Mesothelial cell of epicardium (in vitro differentiated cells): ENCODE data around the gene VBP1. TPM values are rescaled to one million over a fixed set of nuclear protein-coding genes. Genes with fewer than 3 reads are reported as not detected.

ENCODE experiments used
- DNase-seq, 2 experiments: peaks; one replicate each; pipeline ENCODE4 v3.0.0; 2021; ENCODE audit warnings: low spot score in 2 of 2; ENCODE audit not compliant: unreplicated experiment in 2 of 2
- H3K27ac Mint-ChIP-seq: 2 replicates; pipeline ENCODE4 v1.8.0; 2021; ENCODE audit warnings: mixed read lengths
- H3K27me3 Mint-ChIP-seq: 2 replicates; pipeline ENCODE4 v1.8.0; 2021; ENCODE audit warnings: low read depth, mixed read lengths
- H3K36me3 Mint-ChIP-seq: 2 replicates; pipeline ENCODE4 v1.8.0; 2021; ENCODE audit warnings: mixed read lengths
- H3K4me1 Mint-ChIP-seq: 2 replicates; pipeline ENCODE4 v1.8.0; 2021; ENCODE audit warnings: mixed read lengths
- H3K4me3 Mint-ChIP-seq: 2 replicates; pipeline ENCODE4 v1.8.0; 2021; ENCODE audit warnings: mild to moderate bottlenecking, moderate library complexity, mixed read lengths
- H3K9me3 Mint-ChIP-seq: 2 replicates; pipeline ENCODE4 v1.8.0; 2021; ENCODE audit warnings: mixed read lengths
- total RNA-seq: library from RNA; stranded (reverse); gene quantifications from 3 replicates; pipeline ENCODE4 v1.2.1, GENCODE V29; 2021
- TF ChIP-seq, protein P1 (sequence below): fragments of 200-600 bp; sonication (generic); IDR thresholded peaks from one replicate; pipeline ENCODE4 v1.5.0; 2021; ENCODE audit warnings: antibody characterized with exemption; ENCODE audit not compliant: unreplicated experiment

The VBP1 gene
- total RNA-seq, 1 donor from 2014 or later, result 32.2 TPM

DNA sequence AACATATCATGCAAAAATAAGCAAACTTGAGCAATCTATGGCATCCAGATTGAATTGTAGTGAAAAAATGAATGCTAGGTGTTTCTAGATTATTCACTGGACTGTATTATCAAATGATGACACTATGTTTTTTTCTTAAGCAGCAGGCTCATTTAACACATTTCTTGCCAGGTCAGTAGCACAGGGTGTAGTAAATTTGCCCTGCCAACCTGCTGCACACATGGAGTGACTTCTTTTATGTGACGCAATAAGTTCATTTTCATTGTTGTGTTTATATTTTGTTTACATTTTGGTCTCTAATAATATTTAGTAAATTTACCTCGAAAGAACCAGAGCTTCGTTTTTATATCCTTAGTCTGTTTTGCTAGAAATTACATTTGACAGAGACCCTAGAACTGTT, 9.5 kb downstream of the VBP1 start:
- H3K9me3 Mint-ChIP-seq, result peaks cover 29% of the 10 kb centered on the region
- H3K4me3 Mint-ChIP-seq, result no peak overlapping the region
- H3K27ac Mint-ChIP-seq, result no peak overlapping the region
- H3K4me1 Mint-ChIP-seq, result no peaks in the 10 kb centered on the region
- TF ChIP-seq, protein P1, sequence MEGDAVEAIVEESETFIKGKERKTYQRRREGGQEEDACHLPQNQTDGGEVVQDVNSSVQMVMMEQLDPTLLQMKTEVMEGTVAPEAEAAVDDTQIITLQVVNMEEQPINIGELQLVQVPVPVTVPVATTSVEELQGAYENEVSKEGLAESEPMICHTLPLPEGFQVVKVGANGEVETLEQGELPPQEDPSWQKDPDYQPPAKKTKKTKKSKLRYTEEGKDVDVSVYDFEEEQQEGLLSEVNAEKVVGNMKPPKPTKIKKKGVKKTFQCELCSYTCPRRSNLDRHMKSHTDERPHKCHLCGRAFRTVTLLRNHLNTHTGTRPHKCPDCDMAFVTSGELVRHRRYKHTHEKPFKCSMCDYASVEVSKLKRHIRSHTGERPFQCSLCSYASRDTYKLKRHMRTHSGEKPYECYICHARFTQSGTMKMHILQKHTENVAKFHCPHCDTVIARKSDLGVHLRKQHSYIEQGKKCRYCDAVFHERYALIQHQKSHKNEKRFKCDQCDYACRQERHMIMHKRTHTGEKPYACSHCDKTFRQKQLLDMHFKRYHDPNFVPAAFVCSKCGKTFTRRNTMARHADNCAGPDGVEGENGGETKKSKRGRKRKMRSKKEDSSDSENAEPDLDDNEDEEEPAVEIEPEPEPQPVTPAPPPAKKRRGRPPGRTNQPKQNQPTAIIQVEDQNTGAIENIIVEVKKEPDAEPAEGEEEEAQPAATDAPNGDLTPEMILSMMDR, result no peak
- DNase-seq, result no peak
- peaks cover 40% of the 10 kb centered on the region for H3K36me3 Mint-ChIP-seq
- no peaks in the 10 kb centered on the region for H3K27me3 Mint-ChIP-seq

DNA sequence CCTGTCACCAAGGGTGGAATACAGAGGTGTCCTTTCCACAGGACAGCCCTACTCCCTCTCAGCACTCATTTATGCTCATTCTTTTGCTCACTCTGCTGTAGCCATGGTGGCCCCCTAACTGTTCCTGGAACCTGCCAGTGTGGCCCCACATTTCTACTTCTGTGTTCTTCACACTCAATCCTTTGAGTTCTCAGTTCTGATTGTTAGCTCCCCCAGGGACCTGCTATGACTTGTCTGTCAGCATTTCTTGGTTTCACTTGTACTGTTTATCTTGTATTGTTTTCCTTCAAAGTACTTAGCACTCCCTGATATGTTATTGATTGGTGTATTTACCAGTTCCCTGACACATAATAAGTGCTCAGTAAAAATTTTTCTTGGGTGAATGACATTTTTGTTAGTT, 14.9 kb downstream of the VBP1 start:
- TF ChIP-seq, protein P1, result no peak
- DNase-seq, result no peak
- Mint-ChIP-seq H3K4me1 (no peaks in the 10 kb centered on the region), H3K36me3 (peaks cover 16% of the 10 kb centered on the region), H3K9me3 (peaks cover 19% of the 10 kb centered on the region), H3K4me3 (no peak overlapping the region), H3K27ac (no peak overlapping the region), H3K27me3 (no peaks in the 10 kb centered on the region)

DNA sequence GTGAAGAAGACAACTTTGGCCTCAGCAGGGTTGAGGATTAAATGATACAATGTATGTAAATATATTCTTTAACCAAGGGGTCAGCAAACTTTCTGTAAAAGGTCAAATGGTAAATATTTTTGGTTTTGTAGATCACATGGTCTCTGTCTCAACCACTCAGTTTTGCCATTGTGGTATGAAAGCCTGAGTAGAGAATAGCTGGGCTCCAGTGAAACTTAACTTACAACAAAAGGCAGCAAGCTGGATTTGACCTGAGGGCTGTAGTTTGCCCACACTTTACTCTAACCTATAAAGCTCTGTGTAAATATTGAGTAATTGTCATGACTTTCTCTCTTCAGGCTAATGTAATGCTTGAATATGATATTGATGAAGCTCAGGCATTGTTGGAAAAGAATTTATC, 19.6 kb downstream of the VBP1 start:
- Mint-ChIP-seq H3K4me1 (no peaks in the 10 kb centered on the region), H3K27ac (no peak overlapping the region), H3K27me3 (no peaks in the 10 kb centered on the region), H3K4me3 (no peak overlapping the region), H3K36me3 (peaks cover 18% of the 10 kb centered on the region), H3K9me3 (peaks cover 28% of the 10 kb centered on the region)
- TF ChIP-seq, protein P1, result no peak
- DNase-seq, result no peak

DNA sequence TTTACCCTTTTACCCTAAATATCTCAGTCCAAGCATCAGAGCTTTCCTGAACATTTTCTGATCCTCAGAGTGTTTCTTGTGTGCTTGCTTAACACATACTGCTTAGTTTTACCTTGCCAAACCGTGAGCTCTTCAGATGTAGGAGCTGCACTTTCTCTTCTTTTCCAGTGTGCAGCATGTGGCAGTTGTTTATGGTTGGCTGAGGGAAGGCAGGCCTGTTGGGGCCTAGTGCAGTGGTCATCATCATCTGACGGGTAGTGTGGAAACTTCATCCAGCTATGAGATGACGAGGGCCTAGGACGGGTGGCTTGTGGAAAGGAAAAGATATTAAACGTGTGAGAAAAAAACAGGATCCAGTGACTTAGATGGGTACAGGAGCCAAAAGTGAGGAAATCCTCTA, 21.5 kb downstream of the VBP1 start:
- Mint-ChIP-seq H3K27me3 (no peaks in the 10 kb centered on the region), H3K9me3 (peaks cover 26% of the 10 kb centered on the region), H3K27ac (no peak overlapping the region), H3K4me3 (no peak overlapping the region), H3K36me3 (peaks cover 16% of the 10 kb centered on the region), H3K4me1 (no peaks in the 10 kb centered on the region)
- no peak for DNase-seq
- TF ChIP-seq, protein P1, result no peak

- no peak for DNase-seq
- Mint-ChIP-seq H3K9me3 (peaks cover 32% of the 10 kb centered on the region), H3K36me3 (peaks cover 10% of the 10 kb centered on the region), H3K27ac (no peak overlapping the region), H3K4me3 (no peak overlapping the region), H3K4me1 (no peaks in the 10 kb centered on the region), H3K27me3 (no peaks in the 10 kb centered on the region)
- TF ChIP-seq, protein P1, result no peak
Observed at GRCh38 chrX:155242300-155242699, 26.0 kb downstream of the VBP1 start.

DNA sequence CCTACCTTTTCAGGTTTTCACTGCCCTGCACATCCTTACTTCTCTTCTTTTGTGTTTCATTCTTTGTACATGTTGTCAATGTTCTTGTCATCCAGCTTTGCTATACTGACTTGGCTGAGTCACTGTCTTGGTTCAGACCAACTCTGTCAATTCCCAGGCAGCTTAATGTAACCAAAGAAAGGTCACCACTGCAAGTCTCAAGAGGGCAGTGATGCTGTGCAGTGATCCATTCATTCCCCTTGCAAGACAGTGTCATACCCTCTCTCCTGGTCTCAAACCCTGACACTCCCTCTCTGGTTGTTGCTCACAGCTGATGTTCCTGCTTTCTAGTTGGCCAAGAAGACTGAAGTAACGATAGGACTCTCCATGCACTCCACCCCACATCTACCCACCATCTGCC, 30.5 kb downstream of the VBP1 start:
- no peaks in the 10 kb centered on the region for H3K4me1 Mint-ChIP-seq
- H3K27me3 Mint-ChIP-seq, result no peaks in the 10 kb centered on the region
- TF ChIP-seq, protein P1, result no peak
- peaks cover 30% of the 10 kb centered on the region for H3K9me3 Mint-ChIP-seq
- no peak overlapping the region for H3K4me3 Mint-ChIP-seq
- no peak overlapping the region for H3K27ac Mint-ChIP-seq
- H3K36me3 Mint-ChIP-seq, result no peaks in the 10 kb centered on the region
- DNase-seq, result no peak
